Glutamatergic neuron (in vitro differentiated cells): ENCODE data around the gene POM121. TPM values are rescaled to one million over a fixed set of nuclear protein-coding genes. Genes with fewer than 3 reads are reported as not detected.
"Not testable (repeated sequence)": the region's sequence is repeated elsewhere in the genome, so short reads cannot be mapped to it uniquely, and the experiment has no call there.

Experiments
- DNase-seq: peaks from one replicate; pipeline ENCODE4 v3.0.0; 2022
- H3K27ac Mint-ChIP-seq: one replicate; pipeline ENCODE4 v1.8.0; 2020; ENCODE audit warnings: mild to moderate bottlenecking, mixed read lengths, inconsistent platforms; ENCODE audit not compliant: unreplicated experiment
- H3K27me3 Mint-ChIP-seq: one replicate; pipeline ENCODE4 v1.8.0; 2020; ENCODE audit warnings: mild to moderate bottlenecking, moderate library complexity, mixed read lengths, inconsistent platforms; ENCODE audit not compliant: unreplicated experiment
- H3K36me3 Mint-ChIP-seq: one replicate; pipeline ENCODE4 v1.8.0; 2020; ENCODE audit warnings: mild to moderate bottlenecking, mixed read lengths, inconsistent platforms; ENCODE audit not compliant: unreplicated experiment
- H3K4me1 Mint-ChIP-seq: one replicate; pipeline ENCODE4 v1.8.0; 2020; ENCODE audit warnings: mild to moderate bottlenecking, low read depth, mixed read lengths, inconsistent platforms; ENCODE audit not compliant: unreplicated experiment
- H3K4me3 Mint-ChIP-seq: one replicate; pipeline ENCODE4 v1.8.0; 2020; ENCODE audit warnings: mild to moderate bottlenecking, mixed read lengths, inconsistent platforms; ENCODE audit not compliant: unreplicated experiment
- H3K9me3 Mint-ChIP-seq: one replicate; pipeline ENCODE4 v1.8.0; 2020; ENCODE audit warnings: mild to moderate bottlenecking, moderate library complexity, mixed read lengths, inconsistent platforms; ENCODE audit not compliant: unreplicated experiment
- total RNA-seq: library from RNA; stranded (reverse); fragmentation: NEBNext Ultra II Directional; extraction: Animal tissue kit (Norgen Biotek cat#: 25700); gene quantifications from one replicate; pipeline ENCODE4 v1.2.1, GENCODE V29; 2021; ENCODE audit not compliant: unreplicated experiment

POM121 gene
- total RNA-seq, 1 donor from 2014 or later: 50.9 TPM

DNA sequence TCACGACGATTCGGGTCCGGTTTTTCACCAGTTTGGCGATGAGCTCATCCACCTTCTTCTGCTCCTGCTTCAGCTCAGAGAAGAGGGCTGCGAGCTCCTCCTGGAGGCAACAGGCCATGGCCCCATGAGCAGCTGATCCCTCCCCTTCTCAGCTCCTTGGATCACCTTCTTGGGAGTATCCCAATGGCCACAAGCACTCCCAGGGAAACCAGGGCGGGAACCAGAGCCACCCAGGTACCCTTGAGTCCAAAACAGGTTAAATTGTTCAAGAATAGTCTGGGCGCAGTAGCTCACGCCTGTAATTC is 36.4 kb downstream of the POM121 start:
- not testable (repeated sequence) for H3K4me1 Mint-ChIP-seq, H3K36me3 Mint-ChIP-seq, H3K9me3 Mint-ChIP-seq, H3K4me3 Mint-ChIP-seq, H3K27ac Mint-ChIP-seq, DNase-seq, H3K27me3 Mint-ChIP-seq

DNA sequence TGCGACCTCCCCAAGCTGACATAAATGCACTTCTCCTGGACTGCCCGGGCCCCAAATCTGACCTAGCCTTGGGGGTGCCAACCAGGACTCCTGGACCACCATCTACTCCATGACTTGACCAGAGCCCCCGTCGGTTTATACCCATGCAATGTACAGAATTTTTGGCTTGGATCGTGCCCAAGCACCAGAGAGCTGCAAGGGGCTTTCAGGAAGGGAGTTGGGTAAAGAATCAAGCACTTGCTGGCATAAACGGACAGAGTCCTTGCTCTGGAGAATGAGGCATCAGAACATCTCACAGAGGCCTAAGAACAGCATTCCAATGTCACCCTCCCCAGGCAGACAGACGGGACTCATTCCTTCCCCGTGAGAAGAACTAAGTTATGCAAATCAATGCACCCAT is 38.2 kb downstream of the POM121 start:
- H3K4me1 Mint-ChIP-seq, H3K27ac Mint-ChIP-seq, H3K27me3 Mint-ChIP-seq: not testable (repeated sequence)

DNA sequence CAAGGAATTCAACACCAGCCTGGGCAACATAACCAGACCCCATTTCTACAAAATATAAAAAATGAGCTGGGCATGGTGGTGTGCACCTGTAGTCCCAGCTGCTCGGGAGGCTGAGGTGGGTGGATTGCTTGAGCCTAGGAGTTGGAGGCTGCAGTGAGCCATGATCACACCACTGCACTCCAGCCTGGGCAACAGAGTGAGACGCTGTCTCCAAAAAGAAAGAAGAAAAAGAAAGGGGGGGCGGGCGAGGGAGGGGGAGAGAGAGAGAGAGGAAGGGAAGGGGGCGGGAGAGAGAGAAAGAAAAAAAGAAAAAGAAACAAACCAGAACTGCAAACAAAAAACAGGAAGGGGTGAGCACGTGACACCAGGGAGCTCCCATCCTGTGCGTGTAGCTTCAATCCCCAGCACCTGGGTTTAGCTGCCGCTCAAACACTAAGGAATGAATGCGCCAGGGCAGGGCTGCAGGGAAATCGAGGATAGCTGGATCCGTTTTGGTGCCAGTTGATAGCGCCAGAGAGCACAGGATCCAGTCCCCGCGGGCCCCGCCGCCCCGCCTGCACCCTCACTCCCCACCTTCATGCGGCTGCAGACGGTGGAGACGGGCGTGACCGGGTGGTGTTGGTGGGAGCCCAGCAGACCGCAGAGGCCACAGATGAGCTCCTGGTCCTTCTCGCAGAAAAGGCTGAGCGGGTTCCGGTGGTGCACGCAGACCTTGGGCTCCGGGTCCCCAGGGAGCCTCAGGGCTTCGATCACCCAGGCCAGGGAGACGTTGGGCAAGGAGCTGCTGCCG is 40.5 kb downstream of the POM121 start:
- not testable (repeated sequence) for H3K4me3 Mint-ChIP-seq, H3K27me3 Mint-ChIP-seq, H3K27ac Mint-ChIP-seq, H3K4me1 Mint-ChIP-seq, DNase-seq, H3K36me3 Mint-ChIP-seq, H3K9me3 Mint-ChIP-seq

More for the DNA sequence above, 38.2 kb downstream of the POM121 start:
- not testable (repeated sequence) for H3K36me3 Mint-ChIP-seq, H3K4me3 Mint-ChIP-seq, H3K9me3 Mint-ChIP-seq, DNase-seq

DNA sequence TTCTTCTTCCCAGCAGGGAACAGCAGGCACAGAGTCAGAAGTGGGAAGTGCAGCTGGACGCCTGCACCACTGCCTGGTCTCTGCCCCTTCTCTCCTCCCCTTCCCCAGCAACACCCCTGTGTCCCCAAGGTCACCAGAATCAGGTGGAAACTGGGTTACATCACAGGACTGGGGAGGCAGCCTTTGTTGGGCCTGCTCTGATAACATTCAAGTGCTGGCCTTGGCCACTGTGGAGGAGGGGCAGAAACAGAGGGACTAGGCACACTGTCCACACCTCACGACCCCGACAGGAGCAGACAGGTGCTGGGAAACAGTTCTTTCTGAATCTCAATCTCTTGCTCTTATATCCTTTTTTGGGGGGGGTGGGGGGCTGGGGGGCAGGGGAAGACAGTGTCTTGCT is 42.0 kb downstream of the POM121 start:
- H3K27me3 Mint-ChIP-seq, H3K9me3 Mint-ChIP-seq, H3K27ac Mint-ChIP-seq, DNase-seq, H3K36me3 Mint-ChIP-seq, H3K4me3 Mint-ChIP-seq, H3K4me1 Mint-ChIP-seq: not testable (repeated sequence)

DNA sequence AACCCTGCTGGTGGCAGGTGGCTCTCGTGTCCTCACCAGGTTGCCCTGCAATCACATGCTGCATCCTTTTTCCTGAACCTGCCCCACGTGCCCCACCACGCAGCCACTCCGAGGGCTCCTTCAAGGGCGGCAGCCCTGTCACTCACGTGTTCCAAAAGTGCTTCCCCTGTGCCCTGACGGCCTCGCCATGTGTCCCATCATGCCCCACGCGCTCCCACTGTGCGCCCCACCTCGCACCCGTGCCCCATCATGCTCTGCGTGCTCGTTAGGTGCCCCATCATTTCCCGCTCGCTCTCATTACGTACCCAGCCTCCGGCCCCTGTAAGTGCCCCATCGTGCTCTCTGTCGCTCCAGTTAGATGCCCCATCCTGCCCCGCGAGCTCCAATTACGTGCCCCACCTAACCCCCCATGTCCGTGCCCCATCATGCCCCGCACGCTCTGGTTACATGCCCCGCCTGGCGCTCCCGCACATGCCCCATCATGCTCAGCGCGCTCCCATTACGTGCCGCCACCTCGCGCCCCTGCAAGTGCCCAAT is 44.2 kb downstream of the POM121 start, which contains the start of gene TRIM74:
TRIM74 (minus strand) TSS at position 487 of the 537 bp plus-strand sequence. CDS start 3,309 bp downstream, outside the sequence.
- DNase-seq, H3K4me3 Mint-ChIP-seq, H3K27ac Mint-ChIP-seq, H3K36me3 Mint-ChIP-seq, H3K4me1 Mint-ChIP-seq, H3K9me3 Mint-ChIP-seq, H3K27me3 Mint-ChIP-seq: not testable (repeated sequence)

DNA sequence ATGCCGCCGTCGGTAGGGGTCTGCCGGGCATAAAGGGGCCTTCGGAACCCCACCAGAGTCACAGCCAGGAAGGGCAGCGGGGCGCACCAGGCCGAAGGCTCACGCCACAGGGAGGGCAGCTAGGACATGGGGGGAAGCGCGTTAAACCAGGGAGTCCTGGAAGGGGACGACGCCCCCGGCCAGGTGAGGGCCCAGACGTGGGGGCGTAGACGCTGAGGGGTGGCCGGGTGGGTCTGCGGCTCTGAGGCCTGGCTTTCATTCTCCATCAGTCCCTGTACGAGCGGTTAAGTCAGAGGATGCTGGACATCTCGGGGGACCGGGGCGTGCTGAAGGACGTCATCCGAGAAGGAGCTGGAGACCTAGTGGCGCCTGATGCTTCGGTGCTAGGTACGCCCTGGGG is 44.8 kb downstream of the POM121 start:
- H3K27me3 Mint-ChIP-seq, H3K27ac Mint-ChIP-seq, H3K4me3 Mint-ChIP-seq, H3K9me3 Mint-ChIP-seq, H3K4me1 Mint-ChIP-seq, DNase-seq, H3K36me3 Mint-ChIP-seq: not testable (repeated sequence)

DNA sequence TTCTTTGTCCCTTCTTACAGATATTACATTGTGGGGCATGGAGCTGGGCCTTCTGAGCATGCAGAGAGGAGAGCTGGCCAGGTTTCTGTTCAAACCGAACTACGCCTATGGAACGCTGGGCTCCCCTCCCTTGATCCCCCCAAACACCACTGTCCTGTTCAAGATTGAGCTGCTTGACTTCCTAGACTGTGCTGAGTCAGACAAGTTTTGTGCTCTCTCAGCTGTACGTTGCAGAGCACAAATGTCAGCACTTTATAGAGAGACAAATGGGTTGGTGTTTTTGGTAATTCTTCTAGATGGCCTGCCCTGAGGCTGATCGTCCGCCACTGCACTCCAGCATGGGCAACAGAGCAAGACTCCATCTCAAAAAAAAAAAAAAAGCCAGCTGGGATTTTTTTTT is 46.6 kb downstream of the POM121 start:
- H3K36me3 Mint-ChIP-seq, DNase-seq, H3K4me3 Mint-ChIP-seq, H3K27ac Mint-ChIP-seq, H3K27me3 Mint-ChIP-seq, H3K9me3 Mint-ChIP-seq, H3K4me1 Mint-ChIP-seq: not testable (repeated sequence)

DNA sequence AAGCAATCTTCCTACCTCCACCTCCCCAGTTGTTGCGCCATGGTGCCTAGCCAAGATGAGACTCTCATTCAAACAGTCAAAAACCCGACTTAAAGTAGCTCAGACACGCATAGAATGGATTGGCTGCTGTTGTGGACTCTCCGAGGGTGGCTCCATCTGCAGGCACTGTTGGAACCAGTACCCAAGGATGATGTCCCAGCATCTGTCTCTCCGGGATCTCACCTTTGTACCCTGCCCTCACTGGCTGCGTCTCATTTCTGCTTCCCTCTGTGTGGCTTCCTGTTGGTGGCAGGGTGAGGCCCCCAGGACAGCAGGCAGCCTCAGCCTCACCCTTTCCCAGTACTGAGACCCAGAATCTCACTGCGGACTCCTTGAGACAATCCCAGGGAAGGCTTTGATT is 49.9 kb downstream of the POM121 start:
- DNase-seq, H3K4me1 Mint-ChIP-seq, H3K4me3 Mint-ChIP-seq, H3K36me3 Mint-ChIP-seq, H3K27me3 Mint-ChIP-seq, H3K27ac Mint-ChIP-seq, H3K9me3 Mint-ChIP-seq: not testable (repeated sequence)

DNA sequence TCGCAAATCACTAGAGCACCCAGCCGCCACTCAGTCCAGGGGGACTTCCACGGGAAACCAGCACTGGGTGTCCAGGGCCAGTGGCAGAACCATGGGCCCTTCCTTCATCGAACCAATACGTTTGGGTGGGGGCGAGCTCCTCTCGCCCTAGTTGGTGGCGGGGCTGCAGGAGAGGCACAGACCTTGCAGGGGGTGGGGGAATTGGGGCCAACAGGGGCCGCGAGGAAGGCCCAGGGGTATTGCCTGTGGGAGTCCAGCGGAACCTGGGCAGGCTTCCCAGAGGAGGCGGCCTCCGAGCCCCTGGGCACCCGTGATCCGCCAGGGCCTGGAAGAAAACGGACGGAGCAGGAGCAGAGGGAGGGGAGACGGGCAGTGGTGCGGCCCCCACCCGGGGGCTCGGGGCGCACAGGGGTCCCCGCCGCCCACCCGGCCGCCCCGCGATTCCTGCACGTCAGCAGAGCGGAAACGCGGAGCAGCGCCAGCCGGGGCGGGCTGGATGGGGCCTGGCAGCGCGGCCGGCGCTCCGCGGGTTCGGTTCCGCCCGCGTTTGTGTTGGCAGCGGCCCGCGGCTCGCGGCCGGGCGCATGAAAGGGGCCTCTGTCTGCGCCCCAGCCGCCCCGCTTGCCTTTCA is 50.9 kb downstream of the POM121 start:
- DNase-seq, H3K4me3 Mint-ChIP-seq, H3K4me1 Mint-ChIP-seq, H3K36me3 Mint-ChIP-seq, H3K9me3 Mint-ChIP-seq, H3K27me3 Mint-ChIP-seq, H3K27ac Mint-ChIP-seq: not testable (repeated sequence)

DNA sequence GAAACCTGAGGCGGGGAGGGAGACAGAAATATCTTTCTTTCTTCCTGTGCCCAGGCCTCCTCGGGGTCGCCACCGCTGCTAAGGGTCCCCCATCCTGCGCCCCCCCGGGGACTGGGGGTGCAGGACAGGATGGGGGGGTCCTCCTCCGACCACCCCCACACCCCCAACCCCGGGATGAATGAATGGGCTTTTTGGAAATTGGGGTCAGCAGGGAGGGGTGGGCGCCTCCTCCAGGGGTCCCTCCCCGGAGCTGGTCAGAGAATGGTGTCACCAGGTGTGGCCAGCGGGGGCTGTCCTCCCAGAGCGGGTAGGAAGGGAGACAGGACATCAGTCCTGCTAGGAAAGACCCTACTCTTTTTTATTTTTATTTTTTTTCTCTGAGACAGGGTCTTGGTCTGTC is 51.5 kb downstream of the POM121 start:
- not testable (repeated sequence) for H3K4me1 Mint-ChIP-seq, H3K9me3 Mint-ChIP-seq, H3K4me3 Mint-ChIP-seq, H3K27me3 Mint-ChIP-seq, H3K27ac Mint-ChIP-seq, DNase-seq, H3K36me3 Mint-ChIP-seq

DNA sequence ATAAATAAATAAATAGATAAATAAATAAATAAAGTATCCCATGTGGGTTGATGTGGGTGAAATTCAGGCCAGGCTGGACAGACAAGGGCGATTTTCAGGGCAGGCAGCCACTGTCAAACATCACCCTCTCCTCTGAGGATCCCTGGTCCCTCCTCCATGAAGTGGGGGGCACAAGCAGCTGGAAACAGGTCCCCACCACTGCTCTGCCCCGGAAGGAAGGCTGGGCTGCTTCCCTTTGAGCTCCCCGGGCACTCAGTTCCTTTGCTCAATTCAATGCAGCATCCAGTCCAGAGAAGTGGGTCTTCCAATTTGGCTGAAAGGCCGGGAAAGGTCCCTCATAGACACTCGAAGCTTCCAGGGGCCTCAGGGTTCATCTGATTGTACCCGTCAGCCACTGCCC is 55.5 kb downstream of the POM121 start:
- H3K4me1 Mint-ChIP-seq, H3K9me3 Mint-ChIP-seq, DNase-seq, H3K36me3 Mint-ChIP-seq, H3K27ac Mint-ChIP-seq, H3K4me3 Mint-ChIP-seq, H3K27me3 Mint-ChIP-seq: not testable (repeated sequence)

DNA sequence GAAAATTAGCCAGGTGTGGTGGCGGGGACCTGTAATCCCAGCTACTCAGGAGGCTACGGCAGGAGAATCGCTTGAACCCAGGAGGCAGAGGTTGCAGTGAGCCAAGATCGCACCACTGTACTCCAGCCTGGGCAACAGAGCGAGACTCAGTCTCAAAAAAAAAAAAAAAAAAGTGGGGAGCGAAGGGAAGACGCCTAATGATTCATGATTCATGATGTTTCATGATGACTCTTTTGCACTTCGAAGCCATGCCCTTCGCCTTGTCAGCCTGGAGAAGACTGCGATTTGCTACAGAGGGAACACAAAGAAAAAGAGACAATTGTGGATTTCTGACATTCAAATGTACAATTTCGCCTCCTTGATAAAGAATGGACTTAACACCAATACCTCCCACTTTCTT is 57.2 kb downstream of the POM121 start:
- not testable (repeated sequence) for H3K4me3 Mint-ChIP-seq, DNase-seq, H3K9me3 Mint-ChIP-seq, H3K27ac Mint-ChIP-seq, H3K27me3 Mint-ChIP-seq, H3K36me3 Mint-ChIP-seq, H3K4me1 Mint-ChIP-seq
